GM19035 (cell line): ENCODE data around the gene DAB2IP.

Experiments used
- ATAC-seq: cut with Tn5 transposase; IDR thresholded peaks from one replicate; pipeline ENCODE4 v1.9.1; 2021; ENCODE audit not compliant: unreplicated experiment

DAB2IP gene

DNA sequence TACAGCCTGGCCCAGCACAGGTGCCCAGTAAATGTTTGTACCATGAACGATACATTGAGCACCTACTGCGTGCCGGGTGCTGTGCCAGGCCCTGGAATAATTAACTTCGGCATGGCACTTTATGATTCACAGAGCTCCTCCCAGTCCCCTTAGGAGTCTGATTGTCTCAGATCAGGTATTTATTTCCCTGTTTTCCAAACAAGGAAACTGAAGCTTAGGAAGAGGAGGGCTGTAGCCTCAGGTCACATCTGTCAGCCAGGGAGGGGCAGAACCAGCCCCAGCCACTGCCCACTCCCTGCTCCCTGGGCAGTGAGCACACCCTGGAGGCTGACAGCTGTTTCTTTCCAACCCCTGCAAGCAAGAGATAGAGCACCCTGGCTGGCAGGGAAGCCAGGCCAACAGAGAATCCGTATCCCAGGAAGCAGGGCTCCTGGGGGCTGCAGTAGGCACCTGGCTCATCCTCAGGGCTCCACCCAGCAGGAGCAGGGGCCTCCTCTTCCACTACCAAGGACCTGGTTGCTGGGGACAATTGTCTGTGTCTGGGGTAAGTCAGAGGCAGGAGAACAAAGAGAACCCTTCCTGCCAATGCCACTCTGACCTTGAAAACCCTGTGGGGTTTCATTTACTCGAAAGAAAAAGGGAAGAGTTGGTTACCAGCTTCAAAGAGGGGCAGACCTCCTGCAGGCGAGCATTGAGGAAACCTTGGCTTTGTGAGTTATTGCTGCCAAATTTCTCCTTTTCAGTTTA lies 69.0 kb downstream of the DAB2IP start:
- no peak for ATAC-seq

DNA sequence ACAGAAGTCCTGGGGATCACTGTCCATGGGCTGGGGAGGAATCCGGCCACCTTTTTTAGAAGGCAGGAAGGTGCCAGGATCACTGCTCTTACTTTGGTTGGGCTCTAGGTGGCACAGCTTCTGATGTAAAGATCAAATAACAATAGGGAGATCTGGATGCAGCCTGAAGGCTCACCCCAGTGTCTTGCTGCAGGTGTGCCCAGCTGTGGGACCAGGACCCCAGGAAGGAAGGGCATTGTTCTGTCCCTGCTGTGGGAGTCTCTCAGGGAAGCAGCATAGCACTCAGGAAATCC lies 69.6 kb downstream of the DAB2IP start:
- no peak for ATAC-seq

DNA sequence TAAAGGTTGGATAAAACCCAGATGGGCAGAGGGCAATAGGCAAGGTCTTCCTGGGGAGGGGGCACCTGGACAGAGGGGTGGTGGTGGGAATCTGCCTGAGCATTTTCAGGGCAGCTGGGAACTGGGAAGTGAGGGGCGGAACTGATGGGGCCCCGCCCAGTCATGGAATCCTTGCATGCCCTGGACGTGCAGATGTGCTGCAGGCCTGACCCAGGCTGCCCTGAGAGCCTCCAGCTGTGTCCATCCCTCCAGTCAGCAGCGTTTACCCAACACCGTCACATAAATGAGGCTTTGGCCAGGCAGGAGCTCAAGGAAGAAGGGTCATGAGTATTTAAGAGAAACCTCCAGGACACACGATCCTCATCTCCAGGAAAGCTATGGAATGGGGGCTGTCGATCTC lies 70.3 kb downstream of the DAB2IP start:
- no peak for ATAC-seq

DNA sequence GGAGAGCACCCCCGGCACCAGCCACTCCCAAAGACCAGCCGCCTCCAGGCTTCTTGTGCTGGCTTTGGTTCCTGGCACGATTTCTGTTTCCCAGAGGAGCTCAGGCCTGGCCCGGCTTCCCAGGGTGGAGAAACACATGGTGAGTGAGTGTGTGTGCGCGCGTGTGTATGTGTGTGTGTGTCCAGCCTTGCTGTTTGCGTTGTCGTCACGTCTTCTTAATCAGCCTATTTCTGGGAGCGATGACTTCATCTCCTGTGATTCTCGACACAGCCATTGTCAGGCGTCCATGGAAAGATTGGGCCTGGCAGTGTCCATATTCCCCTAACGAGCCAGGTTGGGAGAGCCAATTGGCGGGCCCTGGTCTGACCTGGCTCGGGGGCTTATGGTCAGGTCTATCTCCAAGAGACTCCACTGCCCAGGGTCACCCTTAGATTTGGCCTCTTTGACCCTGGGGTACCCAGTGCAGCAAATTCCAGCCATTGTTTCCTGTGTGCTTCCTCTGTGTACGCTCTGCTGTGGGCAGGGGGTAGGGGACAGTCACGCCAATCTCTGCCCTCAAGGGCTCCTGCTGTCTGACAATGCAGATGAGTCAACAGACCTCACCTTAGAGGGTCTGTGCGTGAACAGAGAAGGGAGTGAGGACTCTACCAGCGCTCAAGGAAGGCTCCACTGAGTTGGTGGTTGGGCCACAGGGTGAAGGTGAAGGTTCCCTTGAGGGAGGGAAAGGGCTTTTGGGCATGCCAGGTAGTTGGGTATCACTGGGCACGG lies 73.8 kb downstream of the DAB2IP start:
- ATAC-seq: no peak

DNA sequence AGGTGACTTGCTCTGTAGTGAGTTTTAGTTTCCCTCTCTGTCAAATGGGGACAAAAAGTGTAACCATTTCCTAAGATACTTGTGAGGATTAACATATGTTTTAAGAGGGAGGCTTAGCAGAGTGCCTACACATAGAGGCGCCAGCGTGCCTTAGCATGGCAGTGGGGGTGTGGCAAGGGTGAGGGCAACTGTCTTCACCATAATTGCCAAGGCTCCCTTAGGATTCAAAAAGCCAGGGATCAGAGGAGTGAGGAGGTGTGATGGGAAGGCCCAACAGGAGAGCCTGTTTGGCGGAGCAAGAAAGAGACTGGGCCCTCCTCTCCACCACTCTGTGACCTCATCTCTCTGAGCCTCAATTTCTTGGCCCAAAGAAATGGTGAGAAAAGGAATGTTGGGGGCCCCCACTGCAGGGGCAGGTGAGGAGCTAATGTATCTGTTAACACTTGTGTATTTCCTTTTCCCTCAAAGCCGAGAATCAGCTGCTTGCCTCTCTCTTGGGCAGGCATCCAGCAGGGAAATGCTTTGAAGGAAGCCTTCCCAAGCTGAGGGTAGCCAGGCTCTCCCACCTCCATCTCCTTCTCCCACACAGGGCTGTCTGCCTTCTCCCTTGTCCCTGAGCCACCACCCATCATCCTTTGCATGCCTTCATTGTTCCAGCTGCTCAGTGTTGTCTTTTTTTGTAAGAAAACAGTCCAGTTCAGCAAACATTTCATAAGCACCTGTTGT lies 76.0 kb downstream of the DAB2IP start:
- no peak for ATAC-seq

DNA sequence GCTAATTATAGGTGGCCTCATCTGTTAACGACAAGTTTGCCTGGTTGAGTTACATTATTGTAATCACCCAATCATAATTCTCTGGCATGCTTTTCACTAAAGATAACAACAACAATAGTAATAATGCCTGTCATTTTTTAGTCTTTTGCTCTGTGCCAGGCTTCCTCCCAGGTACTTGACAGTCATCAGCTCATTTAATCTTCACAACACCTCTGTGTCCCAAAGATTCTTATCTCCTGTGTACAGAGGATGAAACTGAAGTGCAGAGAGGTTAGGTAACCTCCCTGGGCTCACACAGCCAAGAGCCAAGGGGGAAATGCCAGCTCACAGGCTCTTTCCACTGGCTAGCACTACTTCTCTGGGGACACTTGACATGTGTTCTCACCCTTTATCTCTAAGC lies 77.5 kb downstream of the DAB2IP start:
- no peak for ATAC-seq

DNA sequence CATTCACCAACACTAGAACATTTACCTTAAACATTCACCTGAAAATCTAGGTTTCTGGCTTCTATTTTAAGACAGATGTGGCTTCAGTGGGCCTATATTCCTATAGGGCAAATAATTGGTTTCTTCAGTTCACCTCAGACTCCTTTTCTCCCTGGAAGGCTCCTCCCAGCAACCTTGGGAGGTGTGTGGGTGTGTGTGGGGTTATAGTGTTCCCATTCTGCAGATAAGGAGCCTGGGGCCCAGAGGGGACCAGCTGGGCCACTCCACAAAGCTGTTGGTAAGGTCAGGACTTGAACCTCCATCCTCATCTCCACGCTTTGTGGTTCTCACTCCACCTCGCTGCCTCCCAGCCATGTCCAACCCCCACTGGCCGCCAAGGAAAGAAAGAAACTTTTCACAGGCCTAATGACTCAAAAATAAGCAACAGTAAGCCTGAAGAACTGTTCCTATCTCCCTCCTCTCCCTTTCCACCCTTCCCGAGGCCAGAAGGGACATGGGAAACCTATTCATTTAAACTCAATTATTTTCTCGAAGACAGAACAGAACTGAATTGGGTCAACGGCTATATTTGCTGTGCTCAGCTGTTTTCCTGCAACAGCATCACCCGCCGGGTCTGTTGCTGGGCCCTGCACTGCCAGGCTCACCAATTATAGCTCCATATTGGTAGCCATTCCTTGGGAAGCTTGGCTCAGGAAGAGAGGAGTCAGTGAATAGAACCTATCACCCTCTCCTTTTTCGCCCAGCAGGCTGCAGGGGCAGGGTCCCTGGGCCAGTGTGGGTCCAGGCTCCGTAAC lies 78.5 kb downstream of the DAB2IP start:
- no peak for ATAC-seq

DNA sequence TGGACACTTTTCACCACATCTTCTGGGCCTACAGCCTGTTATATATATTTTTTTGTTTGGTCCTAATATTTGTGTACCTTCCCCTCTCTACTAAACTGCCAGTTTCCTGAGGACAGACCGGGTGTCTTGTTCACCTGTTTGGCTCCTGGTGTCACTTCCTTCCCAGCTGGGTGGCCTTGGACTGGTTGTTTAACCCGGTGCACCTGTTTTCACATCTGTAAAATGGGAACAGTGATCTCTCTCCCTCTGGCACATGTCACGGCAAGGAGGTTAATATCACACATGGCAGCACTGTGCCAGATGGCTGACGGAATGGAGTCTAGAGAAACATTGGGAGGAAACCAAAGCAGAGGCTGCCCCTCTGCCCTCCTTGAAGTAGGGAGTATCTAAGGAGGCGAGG lies 79.7 kb downstream of the DAB2IP start:
- ATAC-seq: no peak

DNA sequence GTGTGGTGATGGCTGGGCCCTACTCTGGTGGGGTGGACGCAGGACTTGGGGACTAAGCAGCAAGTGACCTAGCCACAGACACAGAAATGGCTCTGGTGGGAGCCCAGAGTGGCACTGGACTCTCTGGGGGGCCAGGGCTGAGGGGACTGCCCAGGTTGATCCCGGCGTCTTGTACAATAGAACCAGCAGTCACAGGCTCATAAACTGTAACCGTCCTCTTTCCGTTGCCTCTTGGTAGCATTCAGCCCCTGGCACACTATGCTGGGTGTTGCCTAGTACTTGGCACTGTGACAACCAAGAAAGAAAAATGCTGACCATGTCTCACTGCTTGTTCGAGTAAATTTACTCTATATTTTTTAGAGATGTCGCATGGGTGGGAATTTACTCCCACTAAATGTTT lies 80.5 kb downstream of the DAB2IP start:
- no peak for ATAC-seq

DNA sequence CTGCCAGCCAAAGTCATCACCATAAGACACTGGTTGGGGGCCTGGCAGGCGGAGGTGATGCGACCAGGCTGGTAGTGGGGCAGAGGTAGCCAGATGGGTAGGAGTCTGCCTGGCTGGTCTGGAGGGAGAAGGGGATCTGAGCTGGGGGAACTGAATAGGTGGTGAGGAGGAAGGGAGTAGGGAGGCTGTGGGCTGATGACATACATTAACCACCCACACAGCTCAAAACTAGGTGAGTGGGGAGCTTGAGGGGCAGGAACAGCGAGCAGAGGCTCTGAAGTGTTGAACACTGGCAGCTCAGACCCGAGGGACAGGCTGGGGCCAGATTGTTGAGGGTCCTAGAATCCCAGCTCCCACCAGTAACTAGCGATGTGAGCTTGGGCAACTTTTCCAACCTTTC lies 81.0 kb downstream of the DAB2IP start:
- no peak for ATAC-seq

DNA sequence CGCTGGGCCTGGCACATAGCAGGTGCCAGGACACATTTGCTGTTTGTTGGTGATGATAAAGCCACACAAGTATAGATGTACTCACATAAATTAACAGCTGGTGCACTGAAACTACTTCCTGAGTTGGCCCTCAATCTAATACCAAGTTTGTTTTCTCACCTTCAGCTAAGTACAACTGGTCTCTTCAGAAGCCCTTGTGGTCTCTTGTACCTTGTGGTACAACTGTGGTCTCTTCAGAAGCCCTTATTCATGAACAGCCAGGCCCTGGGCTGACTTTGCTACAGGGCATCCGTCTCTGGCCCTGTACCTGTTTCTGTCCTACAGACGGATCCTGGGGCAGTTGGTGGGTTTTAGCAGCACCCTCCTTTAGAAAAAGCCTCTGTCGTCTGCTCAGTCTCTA lies 81.5 kb downstream of the DAB2IP start:
- ATAC-seq: no peak

DNA sequence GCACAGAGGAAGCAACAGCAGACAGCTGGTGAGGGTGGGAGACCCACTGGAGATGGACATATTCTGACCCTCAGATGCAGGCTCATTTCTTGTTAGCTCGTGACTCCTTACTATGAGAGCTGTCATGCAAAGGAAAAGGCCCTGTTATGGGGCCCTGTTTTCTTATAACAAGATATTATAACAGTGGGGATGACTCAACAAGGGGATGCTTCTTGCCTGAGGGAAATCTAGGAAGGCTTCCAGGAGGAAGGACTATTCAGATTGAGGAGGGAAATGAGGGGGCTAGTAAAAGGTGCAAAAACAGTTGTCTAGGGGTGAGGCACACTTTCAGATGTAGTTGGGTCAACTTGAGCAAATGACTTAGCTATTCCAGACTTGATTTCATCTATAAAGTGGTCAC lies 83.0 kb downstream of the DAB2IP start:
- ATAC-seq: no peak

DNA sequence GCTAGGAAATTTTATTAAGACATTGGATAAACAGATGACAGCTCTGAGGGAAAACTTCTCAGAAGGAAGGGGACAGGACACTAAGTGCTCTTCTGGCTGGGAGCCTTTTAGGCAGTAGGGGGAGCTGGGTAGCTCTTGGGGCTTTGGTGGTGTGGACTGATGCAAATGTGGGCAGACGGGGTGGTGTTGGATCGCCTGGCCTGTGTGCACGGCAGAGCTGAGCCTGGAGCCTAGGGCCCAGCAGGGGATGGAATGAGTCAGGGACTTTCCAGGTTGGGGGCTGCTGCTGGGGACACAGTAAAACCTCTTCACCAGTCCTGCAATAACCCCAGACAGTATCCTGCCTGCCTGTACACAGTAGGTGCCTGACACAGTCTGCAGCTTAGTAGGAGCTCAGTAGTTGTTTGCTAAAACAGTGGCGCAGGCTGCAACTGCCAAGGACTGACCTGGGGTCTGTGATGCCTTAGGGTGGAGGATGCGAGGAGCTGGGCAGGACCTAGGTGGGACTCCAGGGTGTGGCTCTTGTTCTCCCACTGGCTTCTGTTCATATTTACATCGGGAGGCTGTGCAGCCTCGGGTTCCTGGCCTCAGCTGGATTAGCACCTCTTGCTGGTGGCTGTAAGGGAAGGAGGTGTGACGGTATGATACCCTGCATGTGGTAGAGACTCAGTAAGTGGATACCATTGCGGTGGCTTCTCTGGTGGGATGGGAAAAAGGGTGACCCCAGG lies 83.8 kb downstream of the DAB2IP start:
- ATAC-seq: peak; percentile 64

DNA sequence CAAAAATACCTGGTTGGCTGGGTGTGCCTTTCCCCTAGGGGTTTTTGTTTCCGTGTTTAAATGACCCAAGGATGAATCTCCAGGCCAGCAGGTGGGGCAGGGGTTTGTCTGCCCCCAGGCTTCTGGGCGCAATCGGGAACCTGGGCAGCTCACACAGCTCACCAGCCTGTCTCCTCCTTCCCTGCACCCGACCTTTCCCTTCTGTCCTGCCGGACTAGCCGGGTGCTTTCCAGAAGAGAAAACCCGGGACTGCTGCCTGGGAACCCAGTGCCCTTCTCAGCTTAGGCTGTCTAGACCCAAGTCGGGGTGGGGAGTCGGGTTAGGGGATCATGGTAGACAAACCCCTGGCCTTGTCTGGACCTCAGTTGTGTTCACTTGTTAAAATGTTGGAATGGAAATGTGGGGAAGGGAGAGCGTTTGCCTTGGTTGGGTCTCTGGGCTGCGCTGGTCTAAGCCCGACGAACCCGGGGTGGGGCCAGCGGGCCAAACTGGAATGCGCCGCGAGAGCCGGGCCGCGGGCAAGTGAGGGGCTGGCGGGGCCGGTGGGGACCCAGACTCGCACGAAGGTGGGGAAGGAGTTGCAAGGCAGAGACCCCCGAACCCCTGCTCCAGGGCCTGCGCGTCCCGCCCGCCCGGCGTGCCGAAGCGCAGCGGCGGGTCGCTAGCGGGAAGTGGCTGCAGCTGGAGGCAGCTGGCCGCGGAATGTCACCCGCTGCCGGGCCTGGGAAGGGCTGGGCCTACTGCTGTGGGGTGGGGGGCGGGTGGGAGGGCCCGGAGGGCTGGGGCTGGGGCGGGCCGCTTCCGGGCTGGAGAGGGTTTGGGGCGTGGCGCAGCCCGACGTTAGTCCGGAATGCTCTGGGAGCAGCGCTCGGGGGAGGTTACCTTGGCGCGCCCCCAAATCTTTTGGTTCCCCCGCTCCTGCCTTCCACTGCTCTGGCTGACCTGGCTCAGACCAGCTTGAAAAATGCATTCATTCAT lies 84.6 kb downstream of the DAB2IP start:
- no peak for ATAC-seq

DNA sequence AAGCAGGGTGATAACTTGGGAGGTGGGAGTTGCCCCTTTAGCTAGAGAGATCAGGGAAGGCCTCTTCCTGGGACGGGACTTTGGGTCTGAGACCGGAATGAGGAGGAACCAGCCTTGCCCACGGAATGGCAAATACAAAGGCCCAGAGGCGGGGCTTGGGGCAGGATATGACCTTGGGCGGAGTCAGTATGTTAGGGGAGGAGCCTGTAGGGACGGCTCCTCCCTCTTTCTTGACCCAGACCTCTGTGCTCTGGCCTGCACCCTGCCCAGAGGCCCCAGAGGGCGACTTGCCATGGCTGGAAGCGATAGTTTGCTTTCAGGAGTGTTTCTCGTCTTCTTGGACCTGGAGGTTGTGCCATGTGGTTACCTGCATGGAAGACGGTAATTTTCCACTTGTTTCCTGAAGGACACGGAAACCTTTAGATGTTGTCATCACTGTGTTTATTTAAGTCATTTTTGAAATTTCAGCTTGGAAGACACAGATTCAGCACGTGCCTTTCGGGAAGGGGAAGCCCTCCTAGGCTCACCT lies 85.6 kb downstream of the DAB2IP start:
- no peak for ATAC-seq

DNA sequence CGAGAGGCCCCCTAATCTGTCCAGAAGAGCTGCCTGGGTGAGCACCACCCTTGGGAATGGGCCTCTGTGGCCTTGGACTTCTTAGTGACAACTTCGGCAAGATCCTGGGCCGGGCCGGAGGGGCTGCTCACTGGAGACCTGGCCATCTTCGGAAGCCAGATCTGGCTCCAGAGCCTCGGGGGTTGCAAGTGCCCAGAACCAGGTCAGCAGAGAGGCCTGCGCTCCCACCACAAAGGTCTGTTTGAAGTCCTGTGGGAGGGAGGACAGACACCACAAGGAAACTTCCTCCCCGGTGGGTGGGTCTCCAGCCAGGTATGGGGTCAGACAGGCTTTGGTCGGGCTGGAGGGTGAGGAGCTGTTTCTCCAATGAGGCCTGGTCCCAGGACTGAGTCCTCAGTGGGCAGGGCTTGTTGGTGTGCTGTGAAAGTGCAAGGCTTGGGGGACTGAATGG lies 86.1 kb downstream of the DAB2IP start:
- no peak for ATAC-seq

DNA sequence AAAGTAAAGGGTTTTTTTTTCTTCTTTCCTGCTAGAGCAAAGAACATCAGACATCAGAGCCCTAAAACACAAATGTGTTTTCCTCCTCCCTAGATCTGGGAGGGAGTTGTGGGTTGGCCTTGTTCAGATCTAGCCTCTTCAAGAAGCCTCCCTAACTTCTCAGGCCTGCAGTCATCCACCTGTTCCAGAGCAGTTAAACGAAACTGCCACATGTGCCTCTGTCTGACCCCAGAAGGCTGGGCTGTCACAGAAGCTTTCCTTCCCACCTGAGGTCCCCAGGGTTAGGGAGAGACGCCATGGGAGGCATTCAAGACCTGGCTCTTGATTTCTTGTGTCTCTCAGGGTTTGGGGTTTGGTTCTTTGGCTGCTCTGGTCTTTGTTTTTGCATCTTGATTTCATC lies 87.0 kb downstream of the DAB2IP start:
- no peak for ATAC-seq

DNA sequence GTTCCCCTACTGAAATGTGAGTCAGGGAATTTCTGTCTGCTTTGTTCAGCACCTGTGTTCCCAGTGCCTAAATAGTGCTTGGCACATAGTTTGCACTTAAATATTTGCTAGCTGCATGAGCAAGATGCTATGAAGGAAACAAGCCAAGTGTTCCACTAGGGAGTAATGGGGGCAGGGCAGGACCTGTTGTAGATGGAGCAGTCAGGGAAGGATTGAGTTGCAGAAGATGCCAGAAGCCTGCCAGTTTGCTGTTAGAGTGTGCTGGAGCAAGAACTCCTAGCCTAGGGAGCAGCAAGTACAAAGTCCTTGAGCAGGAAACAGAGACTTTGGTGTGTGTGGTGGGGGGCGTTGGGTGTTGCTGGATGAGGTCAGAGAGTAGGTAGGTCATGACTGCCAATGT lies 87.5 kb downstream of the DAB2IP start:
- no peak for ATAC-seq

DNA sequence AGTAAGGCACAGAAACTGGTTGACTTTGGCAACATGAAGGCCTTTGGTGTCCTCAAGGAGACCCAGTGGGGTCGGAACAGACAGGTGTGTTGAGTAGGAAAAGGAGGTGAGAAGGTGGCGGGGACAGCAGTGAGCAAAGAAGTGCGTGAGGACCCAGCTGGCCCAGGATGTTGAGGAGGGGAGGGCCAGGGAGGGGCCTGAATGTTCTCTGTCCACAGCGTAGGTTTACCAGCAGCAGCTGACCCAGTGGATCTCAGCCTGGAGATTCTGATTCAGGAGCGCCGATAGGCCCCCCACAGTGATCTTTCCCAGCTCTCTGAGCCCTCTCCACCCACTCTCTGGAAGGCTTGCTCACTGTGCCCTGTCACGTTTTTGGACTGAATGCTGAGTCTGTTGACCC lies 88.5 kb downstream of the DAB2IP start:
- no peak for ATAC-seq
